Caco-2 (cell line): ENCODE results near the gene IFNA2. TPM values are rescaled to one million over a fixed set of nuclear protein-coding genes. Genes with fewer than 3 reads are reported as not detected.

Source experiments
- BruUV-seq: library from RNA; stranded (reverse); fragments of 400-500 nt; replicated peaks from 2 replicates; lab custom pipeline; 2021; lab: Mats Ljungman, UMichigan
- CTCF ChIA-PET: fragments of 300-600 bp; sonication (Branson Sonifier 250); formaldehyde crosslinking; loops from one replicate; lab custom pipeline; 2022; ENCODE audit warnings: antibody characterized with exemption; lab: Charles Lee
- POLR2A ChIA-PET: fragments of 300-600 bp; sonication (Branson Sonifier 250); formaldehyde crosslinking; loops from one replicate; lab custom pipeline; 2022; ENCODE audit warnings: antibody characterized with exemption; lab: Charles Lee
- DNase-seq, 2 experiments: peaks; one replicate each; pipeline versions ENCODE4 v3.0.0 to v3.0.0-alpha.2; 2020 to 2022
- H3K27me3 ChIP-seq: replicated peaks from 2 replicates; pipeline ENCODE4 v1.6.0; 2011; ENCODE audit warnings: low read length; ENCODE audit not compliant: control insufficient read depth, insufficient read depth
- H3K36me3 ChIP-seq: 2 replicates; pipeline ENCODE4 v1.5.1; 2011; ENCODE audit warnings: low read length; ENCODE audit not compliant: control insufficient read depth, insufficient read depth
- H3K4me1 ChIP-seq: fragments of 250-450 bp; sonication (Bioruptor Pico); 2 replicates; pipeline ENCODE4 v1.5.1; 2020; ENCODE audit warnings: mild to moderate bottlenecking
- H3K4me3 ChIP-seq: 2 replicates; pipeline ENCODE4 v1.5.1; 2011; ENCODE audit warnings: low read depth, mild to moderate bottlenecking, control low read depth, low read length
- H3K9me3 ChIP-seq: fragments of 250-450 bp; sonication (Bioruptor Pico); 2 replicates; pipeline ENCODE4 v1.5.1; 2020; ENCODE audit warnings: mild to moderate bottlenecking, moderate library complexity
- H3K27ac Mint-ChIP-seq: one replicate; pipeline ENCODE4 v1.8.0; 2022; ENCODE audit warnings: mixed read lengths; ENCODE audit not compliant: unreplicated experiment
- H3K27me3 Mint-ChIP-seq: one replicate; pipeline ENCODE4 v1.8.0; 2022; ENCODE audit warnings: mixed read lengths; ENCODE audit not compliant: insufficient read depth, unreplicated experiment
- H3K36me3 Mint-ChIP-seq: one replicate; pipeline ENCODE4 v1.8.0; 2022; ENCODE audit warnings: mild to moderate bottlenecking, mixed read lengths; ENCODE audit not compliant: insufficient read depth, unreplicated experiment
- H3K4me1 Mint-ChIP-seq: one replicate; pipeline ENCODE4 v1.8.0; 2022; ENCODE audit warnings: low read depth, mixed read lengths; ENCODE audit not compliant: unreplicated experiment
- H3K4me3 Mint-ChIP-seq: one replicate; pipeline ENCODE4 v1.8.0; 2022; ENCODE audit warnings: mild to moderate bottlenecking, moderate library complexity, mixed read lengths; ENCODE audit not compliant: unreplicated experiment
- H3K9me3 Mint-ChIP-seq: one replicate; pipeline ENCODE4 v1.8.0; 2022; ENCODE audit warnings: mixed read lengths; ENCODE audit not compliant: unreplicated experiment
- CTCF ChIP-seq, 2 experiments: fragments of 200-600 bp in 1 of 2; IDR thresholded peaks; 1 replicate in 1 of 2; 2 replicates in 1 of 2; pipeline versions ENCODE4 v1.5.1 to v1.8.0; 2011 to 2022; ENCODE audit warnings: antibody characterized with exemption in 1 of 2, control low read depth in 1 of 2, inconsistent platforms in 1 of 2, low read depth in 1 of 2, low read length in 1 of 2, mild to moderate bottlenecking in 1 of 2, moderate library complexity in 1 of 2; ENCODE audit not compliant: insufficient read depth in 1 of 2, severe bottlenecking in 1 of 2, unreplicated experiment in 1 of 2
- intact Hi-C: fragments of 100-400 bp; cut with micrococcal nuclease; formaldehyde crosslinking; loops from one replicate; pipeline ENCODE4 v1.10.0; 2022; ENCODE audit not compliant: unreplicated experiment
- total RNA-seq: library from RNA; stranded (reverse); gene quantifications from 2 replicates; pipeline ENCODE4 v1.2.3, GENCODE V29; 2022

IFNA2 gene
- total RNA-seq, 1 experiment from 2014 or later, result not detected

DNA sequence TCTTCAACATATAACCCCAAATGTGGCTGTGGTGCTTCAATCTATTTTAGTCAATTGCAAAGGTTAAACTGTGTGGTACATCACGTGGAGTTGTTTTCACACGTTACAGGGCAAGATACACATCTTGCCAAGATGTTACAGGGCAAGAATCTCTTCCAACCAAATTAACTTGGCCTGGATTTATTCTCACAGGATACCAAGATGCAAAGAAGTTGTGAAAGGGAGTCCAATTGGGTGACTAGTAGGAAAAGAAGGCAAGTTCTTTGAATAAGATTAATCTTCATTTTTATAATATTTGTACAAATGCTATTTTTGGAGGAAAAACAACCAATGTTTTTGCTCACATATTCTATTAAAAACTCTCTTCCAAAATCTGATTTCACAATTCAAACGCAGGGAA is 18.9 kb upstream of the IFNA2 start:
- no TSS peak for BruUV-seq
- Histone ChIP-seq H3K36me3 (no peaks in the 10 kb centered on the region), H3K27me3 (no peaks in the 10 kb centered on the region), H3K4me1 (no peaks in the 10 kb centered on the region), H3K4me3 (no peak overlapping the region), H3K9me3 (no peaks in the 10 kb centered on the region)
- Mint-ChIP-seq H3K4me1 (no peaks in the 10 kb centered on the region), H3K4me3 (no peak overlapping the region), H3K9me3 (no peaks in the 10 kb centered on the region), H3K27ac (no peak overlapping the region), H3K36me3 (no peaks in the 10 kb centered on the region), H3K27me3 (peaks cover 9% of the 10 kb centered on the region)
- intact Hi-C loops, result no loop called here
- POLR2A ChIA-PET, result no interaction called here
- CTCF ChIA-PET, result no interaction called here
- no peak for TF ChIP-seq CTCF (IDR thresholded peaks at IDR 0.05; ENCODE audit: insufficient read depth in 1 of 2, low read depth in 1 of 2, low read length in 1 of 2, severe bottlenecking in 1 of 2, unreplicated experiment in 1 of 2)
- no peak for DNase-seq

DNA sequence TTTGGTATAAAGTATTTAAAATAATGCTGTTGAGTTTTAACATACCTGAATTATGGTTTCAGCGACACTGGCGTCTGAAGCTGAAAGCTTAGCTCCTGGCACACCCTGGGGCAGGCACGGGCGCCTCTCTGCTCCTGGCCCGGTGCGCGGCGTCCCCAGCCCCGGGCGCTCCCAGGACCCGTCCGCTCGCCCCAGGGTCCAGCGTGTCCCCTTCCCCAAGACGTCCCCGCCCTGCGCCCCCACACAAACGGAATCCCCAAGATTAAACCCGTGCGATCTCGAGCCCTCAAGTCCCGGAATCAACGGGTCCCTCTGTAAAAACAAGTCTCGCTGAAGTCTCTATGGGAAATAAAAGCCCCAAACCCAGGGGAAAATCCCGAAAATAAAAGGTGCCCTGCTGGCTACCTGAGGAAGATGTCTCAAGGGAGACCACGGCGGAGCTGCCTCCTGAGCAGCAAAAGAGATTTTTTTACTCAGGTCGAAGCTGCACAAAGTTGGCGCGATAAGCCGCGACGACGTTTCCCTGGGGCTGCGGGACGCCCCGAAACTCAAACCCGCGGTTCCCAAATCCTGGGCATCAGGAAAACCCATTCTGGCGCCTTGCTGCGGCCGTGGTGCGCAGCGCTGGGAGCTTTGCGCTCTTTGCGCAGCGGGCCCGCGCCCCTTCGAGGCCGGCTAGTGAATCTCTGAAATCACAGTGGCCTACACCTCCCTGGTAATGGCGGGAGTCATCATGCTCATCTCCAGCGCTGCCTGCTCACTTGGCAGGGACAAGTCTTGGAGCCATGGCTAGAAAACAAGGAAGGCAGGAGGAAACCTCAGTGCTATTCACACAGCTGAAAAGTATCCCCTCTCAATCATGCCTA is 17.4 kb upstream of the IFNA2 start:
- ChIA-PET POLR2A (no interaction called here), CTCF (no interaction called here)
- DNase-seq, result no peak
- H3K27me3 Mint-ChIP-seq, result peaks cover 9% of the 10 kb centered on the region
- Histone ChIP-seq H3K27me3 (no peaks in the 10 kb centered on the region), H3K4me1 (no peaks in the 10 kb centered on the region), H3K4me3 (no peak overlapping the region), H3K36me3 (no peaks in the 10 kb centered on the region), H3K9me3 (no peaks in the 10 kb centered on the region)
- no peaks in the 10 kb centered on the region for H3K36me3 Mint-ChIP-seq
- no peaks in the 10 kb centered on the region for H3K4me1 Mint-ChIP-seq
- no peaks in the 10 kb centered on the region for H3K9me3 Mint-ChIP-seq
- H3K4me3 Mint-ChIP-seq, result no peak overlapping the region
- intact Hi-C loops, result no loop called here
- no TSS peak for BruUV-seq
- TF ChIP-seq CTCF (IDR thresholded peaks at IDR 0.05; ENCODE audit: insufficient read depth in 1 of 2, low read depth in 1 of 2, low read length in 1 of 2, severe bottlenecking in 1 of 2, unreplicated experiment in 1 of 2), result no peak
- no peak overlapping the region for H3K27ac Mint-ChIP-seq

GRCh38 chr9:21399956-21400355 is 14.8 kb upstream of the IFNA2 start:
- no TSS peak for BruUV-seq
- no peaks in the 10 kb centered on the region for H3K4me1 Mint-ChIP-seq
- Histone ChIP-seq H3K4me1 (no peaks in the 10 kb centered on the region), H3K4me3 (no peak overlapping the region), H3K36me3 (no peaks in the 10 kb centered on the region), H3K27me3 (no peaks in the 10 kb centered on the region), H3K9me3 (no peaks in the 10 kb centered on the region)
- peaks cover 3% of the 10 kb centered on the region for H3K27me3 Mint-ChIP-seq
- intact Hi-C loops, result loop anchor here (10.0 kb wide), 1 partner anchor 205 kb away; no protein-coding TSS in a partner anchor
- POLR2A ChIA-PET, result no interaction called here
- H3K4me3 Mint-ChIP-seq, result no peak overlapping the region
- TF ChIP-seq CTCF (IDR thresholded peaks at IDR 0.05; ENCODE audit: insufficient read depth in 1 of 2, low read depth in 1 of 2, low read length in 1 of 2, severe bottlenecking in 1 of 2, unreplicated experiment in 1 of 2), result no peak
- H3K27ac Mint-ChIP-seq, result no peak overlapping the region
- H3K9me3 Mint-ChIP-seq, result no peaks in the 10 kb centered on the region
- CTCF ChIA-PET, result no interaction called here
- H3K36me3 Mint-ChIP-seq, result no peaks in the 10 kb centered on the region
- no peak for DNase-seq
